NOMO-1 treated with DMSO at 0.1 percent for 48 hours (cell line): ENCODE measurements around the gene BUD13.
"Not testable (repeated sequence)": the region's sequence is repeated elsewhere in the genome, so short reads cannot be mapped to it uniquely, and the experiment has no call there.

ENCODE experiments used
- DNase-seq: peaks from one replicate; lab custom pipeline; 2025; ENCODE audit not compliant: unreplicated experiment; lab: John Stamatoyannopoulos, UW

The BUD13 gene

DNA sequence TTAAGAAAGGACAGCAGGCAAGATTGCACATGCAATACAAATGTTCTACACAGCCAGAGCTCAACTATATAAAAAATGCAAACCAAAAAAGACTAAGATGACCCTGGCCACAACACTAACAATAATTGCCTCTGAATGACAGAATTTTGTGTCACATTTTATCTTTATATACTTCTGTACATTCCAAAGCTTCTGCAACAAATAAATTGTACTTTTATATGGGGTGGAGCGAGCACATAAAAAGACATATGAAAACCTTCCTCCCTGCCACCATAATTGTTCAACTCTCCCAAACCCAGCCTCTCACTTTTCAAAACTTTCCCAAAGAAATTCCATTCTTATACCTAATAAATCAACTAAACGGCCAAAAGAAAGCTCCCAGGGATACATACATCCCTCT lies 10.7 kb downstream of the BUD13 start:
- DNase-seq: no peak

- DNase-seq: not testable (repeated sequence)
Measured at GRCh38 chr11:116756044-116756443, 16.7 kb downstream of the BUD13 start.

DNA sequence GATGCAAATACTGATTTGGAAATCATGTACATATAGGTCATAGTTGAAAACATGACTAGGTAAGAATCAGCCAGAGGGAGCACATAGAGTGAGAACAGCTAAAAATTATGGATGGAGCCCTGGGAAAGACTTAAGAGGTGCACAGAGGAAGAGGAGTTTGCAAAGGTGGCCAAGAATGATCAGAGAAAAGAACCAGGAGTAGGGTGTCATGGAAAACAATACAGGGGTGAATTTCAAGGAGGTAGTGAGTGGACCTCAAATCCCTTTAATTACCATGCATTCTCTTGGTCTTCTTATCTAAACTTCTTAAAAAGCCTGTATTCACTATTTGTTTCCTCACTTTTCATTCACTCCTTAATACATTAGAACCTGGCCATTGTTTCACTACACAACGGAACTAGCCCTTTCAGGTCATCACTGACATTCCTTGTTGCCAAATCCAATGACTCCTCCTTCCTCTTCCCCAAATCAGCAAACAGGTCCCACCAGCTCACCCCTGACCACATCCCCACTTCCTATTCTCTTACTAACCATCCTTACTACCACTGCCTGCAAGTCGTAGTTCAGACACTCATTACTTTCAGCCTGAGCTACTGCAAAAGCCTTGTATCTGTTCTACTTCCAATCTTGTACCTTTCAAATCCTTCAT lies 22.6 kb downstream of the BUD13 start:
- no peak for DNase-seq

- no peak for DNase-seq
Measured at GRCh38 chr11:116742104-116742503, 30.7 kb downstream of the BUD13 start.

- no peak for DNase-seq
Measured at GRCh38 chr11:116740741-116741140, 32.0 kb downstream of the BUD13 start.

- no peak for DNase-seq
Measured at GRCh38 chr11:116738975-116739374, 33.8 kb downstream of the BUD13 start.

- no peak for DNase-seq
Measured at GRCh38 chr11:116736763-116737162, 36.0 kb downstream of the BUD13 start.

GRCh38 chr11:116733969-116734508 lies 38.7 kb downstream of the BUD13 start:
- peak; percentile 20 for DNase-seq

DNA sequence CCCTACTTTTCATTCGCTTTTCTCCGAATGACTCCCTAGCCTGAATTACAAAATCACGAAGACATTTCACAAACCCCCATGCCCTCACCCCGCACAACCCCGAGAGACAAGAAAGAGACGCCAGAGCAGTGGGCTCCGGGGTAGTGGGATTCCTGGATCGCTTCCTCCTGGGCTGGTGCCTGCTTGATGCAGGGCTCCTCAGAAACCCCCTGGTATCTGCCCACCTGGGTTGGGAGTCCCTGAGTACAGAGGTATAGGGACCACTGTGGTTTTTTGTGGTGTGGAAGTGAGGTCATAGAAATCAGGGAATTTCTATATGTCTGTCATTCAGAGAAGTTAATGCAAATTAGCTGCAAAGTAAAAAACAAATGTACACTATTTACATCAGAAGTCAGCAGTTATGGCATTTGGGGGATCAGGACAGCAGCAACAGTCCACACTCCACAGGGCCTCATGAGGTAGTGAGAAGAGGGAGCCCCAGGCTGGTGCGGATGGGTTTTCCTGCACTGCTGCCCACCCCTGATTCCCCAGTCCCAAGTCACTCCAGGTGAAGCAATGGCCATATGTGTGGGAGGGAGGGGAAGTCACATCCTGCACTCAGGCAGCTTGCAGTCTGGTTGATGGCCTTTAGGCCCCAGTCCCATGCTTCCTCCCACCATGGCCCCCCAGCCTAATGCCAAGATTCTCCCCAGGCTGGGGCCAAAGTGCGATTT lies 39.6 kb downstream of the BUD13 start:
- DNase-seq: no peak

DNA sequence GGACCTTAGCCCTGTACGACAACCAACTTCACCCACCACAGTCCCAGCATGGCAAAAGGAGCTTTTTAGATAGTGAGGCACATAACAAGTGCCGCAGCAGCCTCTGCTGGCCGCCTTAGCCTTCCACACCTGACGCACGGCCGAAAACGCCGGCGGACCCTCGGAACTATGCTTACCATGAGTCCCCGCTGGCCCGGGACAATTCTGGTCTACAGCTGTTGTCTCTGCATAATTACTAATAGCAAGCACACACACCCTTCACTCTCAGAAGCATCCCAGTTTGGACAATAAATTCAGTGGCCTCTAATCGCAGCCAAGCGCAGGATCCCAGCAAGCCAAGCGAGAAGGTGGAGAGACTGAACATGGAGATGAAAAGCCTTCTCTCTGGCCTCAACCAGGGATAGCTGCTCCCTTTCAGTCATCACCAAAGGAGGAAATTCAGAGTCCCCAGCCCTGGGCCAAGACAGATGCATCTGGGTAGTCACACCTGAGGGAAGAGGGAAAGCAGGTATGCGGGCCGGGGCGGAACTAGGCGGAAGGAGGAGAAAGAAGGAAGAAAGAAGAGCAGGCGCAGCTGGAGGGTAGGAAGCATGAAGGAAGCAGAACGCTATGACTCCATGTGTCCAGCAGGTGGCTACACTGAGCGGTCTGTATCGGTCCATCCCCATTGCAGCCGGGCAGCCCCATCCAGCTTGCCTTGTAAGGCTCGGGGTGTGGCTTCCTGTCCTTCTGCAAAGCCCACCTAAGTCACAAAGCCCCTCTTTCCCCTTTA lies 40.3 kb downstream of the BUD13 start:
- peak; percentile 53 for DNase-seq

DNA sequence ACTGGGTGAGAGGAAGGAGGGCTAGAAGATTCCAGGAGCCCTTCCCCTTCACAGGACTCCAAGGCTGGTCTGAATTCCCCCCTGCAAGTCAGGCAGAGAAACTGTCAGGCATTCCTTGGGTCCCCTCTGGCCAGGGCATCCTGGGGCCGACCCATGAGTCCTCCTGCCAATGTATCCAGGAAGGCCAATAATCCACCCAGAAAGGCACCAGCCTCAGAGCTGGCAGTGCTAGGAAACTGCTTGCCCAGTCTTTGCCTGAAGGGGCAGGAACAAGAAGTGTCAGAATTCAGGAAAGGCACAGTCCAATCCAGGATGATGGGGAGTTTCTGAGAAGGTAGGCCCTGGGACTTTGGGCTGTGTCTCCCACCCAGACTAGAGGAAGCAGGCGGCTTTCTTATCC lies 41.0 kb downstream of the BUD13 start:
- no peak for DNase-seq

- no peak for DNase-seq
Measured at GRCh38 chr11:116731097-116731761, 41.6 kb downstream of the BUD13 start.

- no peak for DNase-seq
Measured at GRCh38 chr11:116730601-116731000, 42.2 kb downstream of the BUD13 start.

GRCh38 chr11:116730241-116730561 lies 42.6 kb downstream of the BUD13 start:
- no peak for DNase-seq

DNA sequence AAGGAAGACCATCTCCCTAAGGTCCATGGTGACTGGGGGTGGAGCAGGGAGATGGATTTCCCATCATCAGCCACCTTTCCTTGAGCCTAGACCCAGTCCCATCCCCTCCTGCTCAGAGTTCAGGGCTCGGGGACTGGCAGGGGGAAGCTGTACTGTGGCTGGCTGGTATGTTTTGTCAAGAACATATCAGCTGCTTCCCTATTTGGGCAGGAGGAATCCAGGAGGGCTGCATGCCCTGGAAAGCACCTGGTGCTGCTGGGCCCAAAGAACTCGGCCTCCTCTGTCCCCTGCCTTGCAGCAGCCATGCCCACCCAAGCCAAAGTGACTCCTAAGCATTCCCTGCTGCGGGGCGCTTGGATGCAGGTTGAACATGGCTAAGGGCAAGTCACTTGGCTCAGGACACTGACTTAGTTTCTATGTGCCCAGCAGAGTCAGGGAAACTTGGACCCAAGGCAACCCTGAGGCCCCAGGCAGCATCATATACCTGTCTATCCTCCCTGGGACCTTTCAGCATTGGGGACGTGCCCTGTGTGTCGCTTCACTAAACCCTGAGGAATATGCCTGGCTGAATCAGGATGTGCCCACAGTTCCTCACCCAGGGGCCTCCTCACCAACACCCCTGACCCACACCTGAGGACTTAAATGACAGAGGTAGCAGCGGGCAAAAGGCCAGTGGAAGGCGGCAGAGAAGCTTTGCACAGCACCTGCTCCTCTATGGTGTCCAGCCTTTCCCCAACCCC lies 43.1 kb downstream of the BUD13 start:
- DNase-seq: no peak

- DNase-seq: no peak
Measured at GRCh38 chr11:116727990-116728389, 44.8 kb downstream of the BUD13 start.

- DNase-seq: no peak
Measured at GRCh38 chr11:116725434-116726221, 47.2 kb downstream of the BUD13 start.

DNA sequence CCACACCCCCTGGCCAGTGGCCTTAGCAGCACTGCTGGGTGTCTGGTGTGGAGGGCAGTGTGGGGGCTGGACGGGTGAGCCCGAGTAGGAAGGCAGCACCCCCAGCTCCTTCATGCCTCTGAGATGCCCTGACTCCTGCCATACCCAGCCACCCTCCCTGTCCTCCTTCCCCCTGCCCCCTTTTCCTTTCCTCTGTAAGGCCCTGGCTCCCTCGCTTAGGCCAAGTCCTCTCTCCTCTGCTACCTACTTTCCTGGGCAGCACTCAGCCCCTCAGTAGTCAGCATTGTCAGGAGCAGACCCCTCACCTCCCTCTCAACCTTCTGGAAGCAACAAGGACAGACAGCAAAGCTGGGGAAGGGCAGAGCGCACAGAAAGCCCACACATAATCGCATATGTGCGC lies 48.0 kb downstream of the BUD13 start:
- no peak for DNase-seq

DNA sequence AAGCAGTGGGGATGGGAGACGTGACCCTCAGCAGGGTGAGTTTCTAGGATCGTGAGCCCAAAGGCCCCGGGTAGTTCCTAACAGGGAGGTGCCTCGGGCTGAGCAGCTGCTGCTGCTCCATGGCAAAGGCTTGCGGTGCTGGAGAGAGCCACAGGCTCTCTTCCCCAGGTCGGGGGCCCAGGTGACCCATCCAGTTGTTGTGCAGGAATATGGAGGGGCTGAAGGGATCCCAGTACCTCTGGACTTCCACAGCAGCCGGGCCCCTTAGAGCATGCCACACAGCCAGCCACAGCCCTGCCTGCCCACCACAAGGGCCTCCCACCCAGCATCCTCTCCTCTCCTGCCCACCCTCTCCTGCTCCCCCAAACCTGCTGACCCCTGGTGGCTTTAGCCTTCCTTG lies 49.3 kb downstream of the BUD13 start:
- DNase-seq: no peak

DNA sequence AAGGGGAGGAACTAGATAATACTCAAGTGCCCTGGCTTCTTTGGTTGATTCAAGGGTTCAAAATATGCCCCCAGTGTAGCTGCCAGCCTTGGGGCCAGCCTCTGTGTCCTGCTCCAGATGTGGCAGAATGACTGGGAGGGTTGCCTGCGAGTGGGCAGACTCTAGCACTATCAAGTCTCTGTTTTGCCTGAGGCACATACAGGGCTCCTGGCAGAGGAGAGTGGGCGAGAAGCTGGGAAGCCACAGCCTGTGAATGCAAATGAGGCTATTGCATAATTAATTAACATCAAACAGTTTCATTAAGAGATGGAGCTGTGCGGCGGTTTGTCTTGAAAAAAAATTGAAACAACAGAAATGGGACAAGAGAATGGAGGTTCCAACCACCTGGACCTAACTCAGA lies 50.8 kb downstream of the BUD13 start:
- no peak for DNase-seq
